Endodermal cell (in vitro differentiated cells): ENCODE results near the gene FHIP1B. TPM values are rescaled to one million over a fixed set of nuclear protein-coding genes. Genes with fewer than 3 reads are reported as not detected.

Experiments
- DNase-seq: peaks from one replicate; pipeline ENCODE4 v3.0.0-alpha.2; 2017
- H3K27ac ChIP-seq: 2 replicates; pipeline ENCODE4 v1.5.1; 2013; ENCODE audit warnings: mild to moderate bottlenecking, low read depth, low read length, moderate library complexity
- H3K27me3 ChIP-seq: 2 replicates; pipeline ENCODE4 v1.6.1; 2013; ENCODE audit warnings: mild to moderate bottlenecking, low read length, moderate library complexity; ENCODE audit not compliant: insufficient read depth, control insufficient read depth, poor library complexity, severe bottlenecking
- H3K36me3 ChIP-seq: 2 replicates; pipeline ENCODE4 v1.7.0; 2013; ENCODE audit warnings: mild to moderate bottlenecking, low read length, moderate library complexity; ENCODE audit not compliant: control insufficient read depth, insufficient read depth
- H3K4me1 ChIP-seq: one replicate; pipeline ENCODE4 v1.7.0; 2013; ENCODE audit warnings: low read length; ENCODE audit not compliant: control insufficient read depth, insufficient read depth
- H3K4me3 ChIP-seq: 2 replicates; pipeline ENCODE4 v1.5.1; 2013; ENCODE audit warnings: mild to moderate bottlenecking, low read length, moderate library complexity
- H3K9ac ChIP-seq: 2 replicates; pipeline ENCODE4 v1.6.1; 2013; ENCODE audit warnings: mild to moderate bottlenecking, low read length, moderate library complexity; ENCODE audit not compliant: poor library complexity, severe bottlenecking; ENCODE audit errors: extremely low read depth
- H3K9me3 ChIP-seq: 2 replicates; pipeline ENCODE4 v1.6.1; 2013; ENCODE audit warnings: mild to moderate bottlenecking, low read length, moderate library complexity; ENCODE audit not compliant: control insufficient read depth
- H3K27ac Mint-ChIP-seq: 2 replicates; pipeline ENCODE4 v1.8.0; 2020; ENCODE audit warnings: mixed read lengths
- H3K27me3 Mint-ChIP-seq: 2 replicates; pipeline ENCODE4 v1.8.0; 2021; ENCODE audit warnings: mild to moderate bottlenecking, mixed read lengths; ENCODE audit not compliant: insufficient read depth
- H3K36me3 Mint-ChIP-seq: 2 replicates; pipeline ENCODE4 v1.8.0; 2020; ENCODE audit warnings: low read depth, mixed read lengths
- H3K4me1 Mint-ChIP-seq: 2 replicates; pipeline ENCODE4 v1.8.0; 2020; ENCODE audit warnings: mixed read lengths
- H3K4me3 Mint-ChIP-seq: 2 replicates; pipeline ENCODE4 v1.8.0; 2020; ENCODE audit warnings: mild to moderate bottlenecking, moderate library complexity, mixed read lengths
- H3K9me3 Mint-ChIP-seq: 2 replicates; pipeline ENCODE4 v1.8.0; 2020; ENCODE audit warnings: mild to moderate bottlenecking, mixed read lengths
- CTCF ChIP-seq: fragments of 200-600 bp; sonication (generic); conservative IDR thresholded peaks from 2 replicates; pipeline ENCODE4 v1.5.0; 2021; ENCODE audit warnings: antibody characterized with exemption, mild to moderate bottlenecking
- WGBS, 2 experiments: methylation state at CpG; one replicate each; pipeline versions ENCODE4 v1.1.5 to v1.1.7; 2013; ENCODE audit warnings: missing lambda C conversion rate in 2 of 2, mixed read lengths in 1 of 2; ENCODE audit not compliant: insufficient coverage in 1 of 2, insufficient read length in 1 of 2; 5-methylcytosine and 5-hydroxymethylcytosine counted together
- total RNA-seq, 2 donors: library from RNA; stranded (reverse); fragmentation: NEBNext Ultra II Directional in 1 of 2; extraction: Animal tissue kit (Norgen Biotek cat#: 25700) in 1 of 2; gene quantifications; 2 replicates in 1 of 2; 3 replicates in 1 of 2; pipeline ENCODE4 v1.2.1, GENCODE V29; 2021

Gene FHIP1B
- total RNA-seq, 2 donors from 2014 or later = 45.3 to 50.6 TPM

DNA sequence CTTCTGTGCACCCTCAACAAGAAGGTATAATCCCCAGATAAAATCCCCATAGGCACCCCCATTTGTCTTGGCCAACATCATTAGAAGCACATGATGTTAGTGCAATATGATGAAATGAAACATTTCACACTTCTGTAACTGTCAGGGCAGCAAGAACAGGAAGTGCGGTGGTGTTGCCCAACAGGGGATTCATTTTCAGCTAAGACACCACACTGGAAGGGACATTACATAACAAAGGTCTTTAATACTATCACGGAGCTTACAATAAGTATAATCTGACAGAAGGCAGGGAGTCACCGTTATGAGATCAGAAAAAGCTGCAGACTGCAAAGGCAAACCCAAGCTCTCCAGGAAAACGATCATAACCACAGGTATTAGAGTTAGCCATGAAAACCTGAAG, 33.5 kb downstream of the FHIP1B start:
- no peak overlapping the region for H3K4me3 Mint-ChIP-seq
- DNase-seq = no peak
- no peaks in the 10 kb centered on the region for H3K4me1 ChIP-seq
- H3K27me3 Mint-ChIP-seq = no peaks in the 10 kb centered on the region
- H3K27ac ChIP-seq = no peak overlapping the region
- no peaks in the 10 kb centered on the region for H3K27me3 ChIP-seq
- no peak overlapping the region for H3K9ac ChIP-seq
- TF ChIP-seq CTCF = no peak
- H3K27ac Mint-ChIP-seq = no peak overlapping the region
- WGBS, 2 experiments = 84 to 87% methylated on average over 4 of the region's 4 CpGs
- H3K9me3 Mint-ChIP-seq = no peaks in the 10 kb centered on the region
- H3K36me3 Mint-ChIP-seq = peaks cover 10% of the 10 kb centered on the region
- H3K4me3 ChIP-seq = no peak overlapping the region
- peaks cover 31% of the 10 kb centered on the region for H3K36me3 ChIP-seq
- H3K9me3 ChIP-seq = no peaks in the 10 kb centered on the region
- no peaks in the 10 kb centered on the region for H3K4me1 Mint-ChIP-seq

GRCh38 chr11:6199174-6199810, 35.1 kb downstream of the FHIP1B start, which contains the start of gene OR52W1:
Gene OR52W1 (plus strand): TSS chr11:6199224. CDS start chr11:6199224, 0 bp downstream.
- 93 to 100% methylated on average over 1 to 5 of the region's 5 CpGs for WGBS, 2 experiments
- H3K4me1 ChIP-seq = no peaks in the 10 kb centered on the region
- H3K9me3 ChIP-seq = no peaks in the 10 kb centered on the region
- Mint-ChIP-seq H3K27me3 (no peaks in the 10 kb centered on the region), H3K4me3 (no peak within 1 kb of the TSS), H3K27ac (no peak within 1 kb of the TSS), H3K36me3 (peaks cover 7% of the 10 kb centered on the region), H3K9me3 (no peaks in the 10 kb centered on the region), H3K4me1 (peaks cover under 1% of the 10 kb centered on the region)
- no peak for DNase-seq
- H3K4me3 ChIP-seq = no peak within 1 kb of the TSS
- H3K27me3 ChIP-seq = no peaks in the 10 kb centered on the region
- no peak within 1 kb of the TSS for H3K9ac ChIP-seq
- no peak within 1 kb of the TSS for H3K27ac ChIP-seq
- no peak for TF ChIP-seq CTCF
- peaks cover 14% of the 10 kb centered on the region for H3K36me3 ChIP-seq

DNA sequence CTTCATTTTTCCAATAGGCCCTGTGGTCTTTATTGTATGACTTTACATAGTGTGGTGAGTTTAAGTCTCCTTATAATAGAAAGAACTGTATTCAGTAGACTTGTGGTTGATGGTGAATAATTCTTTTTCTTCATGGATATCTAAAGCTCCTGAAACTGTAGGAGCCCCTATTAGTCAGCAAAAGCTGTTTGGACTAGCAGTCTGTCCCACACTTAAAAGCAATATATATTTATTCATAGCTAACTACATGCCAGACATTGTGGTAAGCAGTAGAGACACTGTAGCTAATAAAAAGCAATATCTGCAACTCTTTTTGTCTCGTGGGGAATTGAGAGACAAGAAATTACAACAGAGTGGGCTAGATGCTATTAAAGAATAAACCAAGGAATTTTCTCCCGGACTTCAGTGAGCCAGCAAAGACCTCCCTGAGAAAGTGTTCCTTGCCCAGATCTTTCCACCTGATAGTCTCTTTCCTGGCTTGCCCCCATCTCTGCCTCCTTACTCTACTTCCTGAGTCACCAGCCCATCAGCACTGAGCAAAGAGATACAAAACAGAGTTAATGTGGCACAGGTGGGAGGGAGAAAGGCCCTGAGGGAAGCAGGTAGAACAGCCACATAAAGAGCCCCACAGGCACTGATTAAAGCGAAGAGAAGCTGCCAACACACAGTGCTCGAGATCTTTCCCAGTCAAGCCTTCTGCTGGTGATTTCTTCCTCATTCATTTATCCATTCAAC, 36.8 kb downstream of the FHIP1B start:
- Histone ChIP-seq H3K4me1 (no peaks in the 10 kb centered on the region), H3K27ac (no peak overlapping the region), H3K27me3 (no peaks in the 10 kb centered on the region), H3K4me3 (no peak overlapping the region), H3K9ac (no peak overlapping the region), H3K36me3 (peaks cover 2% of the 10 kb centered on the region), H3K9me3 (no peaks in the 10 kb centered on the region)
- Mint-ChIP-seq H3K36me3 (peaks cover 4% of the 10 kb centered on the region), H3K27ac (no peak overlapping the region), H3K4me1 (peaks cover 8% of the 10 kb centered on the region), H3K4me3 (no peak overlapping the region), H3K27me3 (no peaks in the 10 kb centered on the region), H3K9me3 (no peaks in the 10 kb centered on the region)
- no peak for TF ChIP-seq CTCF
- WGBS, 2 experiments = 95% methylated on average over 4 of the region's 4 CpGs
- no peak for DNase-seq
